Measurements from ENCODE around the gene OSBPL2. TPM values are rescaled to one million over a fixed set of nuclear protein-coding genes. Genes with fewer than 3 reads are reported as not detected.

The OSBPL2 gene
- total and polyA plus RNA-seq, 7 experiments from 2014 or later, result 14.6 to 80.8 (median 58.3) TPM

DNA sequence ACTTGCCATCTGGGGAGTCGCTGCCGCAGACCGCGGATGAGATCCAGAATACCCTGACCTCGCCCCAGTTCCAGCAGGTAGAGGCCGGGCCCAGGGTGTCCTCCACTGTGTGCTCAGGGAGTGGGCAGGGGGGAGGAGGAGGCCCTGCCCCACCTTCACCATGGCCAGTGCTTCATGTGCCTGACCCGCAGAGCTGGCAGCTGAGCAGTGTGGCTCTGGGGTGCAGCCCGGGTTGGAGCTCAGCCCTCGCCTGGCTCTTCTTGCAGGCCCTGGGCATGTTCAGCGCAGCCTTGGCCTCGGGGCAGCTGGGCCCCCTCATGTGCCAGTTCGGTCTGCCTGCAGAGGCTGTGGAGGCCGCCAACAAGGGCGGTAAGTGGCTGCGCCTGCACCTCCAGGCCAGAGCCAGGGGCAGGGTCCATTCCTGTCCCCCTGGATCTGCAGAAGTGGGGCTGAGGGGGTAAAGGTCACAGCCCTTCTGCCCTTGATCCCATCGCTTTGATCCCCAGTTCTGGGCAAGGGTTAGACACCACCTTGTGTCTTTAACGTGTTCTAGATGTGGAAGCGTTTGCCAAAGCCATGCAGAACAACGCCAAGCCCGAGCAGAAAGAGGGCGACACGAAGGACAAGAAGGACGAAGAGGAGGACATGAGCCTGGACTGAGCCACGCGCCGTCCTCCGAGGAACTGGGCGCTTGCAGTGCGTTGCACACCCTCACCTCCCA, 69.9 kb downstream of the OSBPL2 start:
- DNase-seq (no peak), ATAC-seq (no peak)
- no peak overlapping the region for H3K4me3 ChIP-seq (ENCODE audit: low read length)
- no peak overlapping the region for H3K27ac ChIP-seq (ENCODE audit: low read depth, low read length)
- no peaks in the 10 kb centered on the region for H3K9me3 ChIP-seq (ENCODE audit: control insufficient read depth in 2 of 3, low read length in 3 of 3)
- H3K4me1 ChIP-seq (ENCODE audit: control insufficient read depth in 2 of 2, insufficient read depth in 2 of 2, low read length in 2 of 2), result peaks cover 17 to 19% of the 10 kb centered on the region in 2 donors
- H3K4me3 Mint-ChIP-seq, result peak overlapping the region in 1 of 10 donors; percentile 38
- no peaks in the 10 kb centered on the region for H3K27me3 ChIP-seq (ENCODE audit: control insufficient read depth in 2 of 2, insufficient read depth in 2 of 2, low read length in 2 of 2)
- H3K4me1 Mint-ChIP-seq, result peaks cover 12 to 24% (median 18%) of the 10 kb centered on the region in 7 donors
- ChIA-PET CTCF (interaction anchor here (0.9 kb wide), 1 partner anchor 7 kb away, joined by 4 read pairs; no protein-coding TSS in a partner anchor), POLR2A (no interaction called here)
- no peaks in the 10 kb centered on the region for H3K9me3 Mint-ChIP-seq
- H3K36me3 Mint-ChIP-seq, result peaks cover 0 to 15% (median 4%) of the 10 kb centered on the region in 5 donors
- no peak overlapping the region for H3K27ac Mint-ChIP-seq
- intact Hi-C loops (cut with micrococcal nuclease), result no loop called here
- H3K36me3 ChIP-seq (ENCODE audit: control insufficient read depth in 2 of 3, insufficient read depth in 3 of 3, low read length in 3 of 3), result peaks cover 0 to 53% (median 8%) of the 10 kb centered on the region in 3 experiments
- no peaks in the 10 kb centered on the region for H3K27me3 Mint-ChIP-seq

- CTCF ChIA-PET, result interaction anchor here (0.9 kb wide), 1 partner anchor 8 kb away, joined by 4 read pairs; no protein-coding TSS in a partner anchor
- ATAC-seq, result no peak
- Mint-ChIP-seq H3K27me3 (no peaks in the 10 kb centered on the region), H3K9me3 (no peaks in the 10 kb centered on the region), H3K36me3 (peaks cover 0 to 11% (median 4%) of the 10 kb centered on the region in 5 donors), H3K4me3 (no peak overlapping the region), H3K27ac (no peak overlapping the region), H3K4me1 (peaks cover 7 to 14% (median 11%) of the 10 kb centered on the region in 7 donors)
- H3K4me3 ChIP-seq (ENCODE audit: low read length), result no peak overlapping the region
- no peaks in the 10 kb centered on the region for H3K9me3 ChIP-seq (ENCODE audit: control insufficient read depth in 2 of 3, low read length in 3 of 3)
- H3K4me1 ChIP-seq (ENCODE audit: control insufficient read depth in 2 of 2, insufficient read depth in 2 of 2, low read length in 2 of 2), result peaks cover 12 to 14% of the 10 kb centered on the region in 2 donors
- POLR2A ChIA-PET, result no interaction called here
- H3K27me3 ChIP-seq (ENCODE audit: control insufficient read depth in 2 of 2, insufficient read depth in 2 of 2, low read length in 2 of 2), result no peaks in the 10 kb centered on the region
- intact Hi-C loops (cut with micrococcal nuclease), result no loop called here
- no peak for DNase-seq
- H3K27ac ChIP-seq (ENCODE audit: low read depth, low read length), result no peak overlapping the region
- peaks cover 0 to 49% (median 8%) of the 10 kb centered on the region in 3 experiments for H3K36me3 ChIP-seq (ENCODE audit: control insufficient read depth in 2 of 3, insufficient read depth in 3 of 3, low read length in 3 of 3)
Observed at GRCh38 chr20:62309198-62309944, 71.0 kb downstream of the OSBPL2 start.

DNA sequence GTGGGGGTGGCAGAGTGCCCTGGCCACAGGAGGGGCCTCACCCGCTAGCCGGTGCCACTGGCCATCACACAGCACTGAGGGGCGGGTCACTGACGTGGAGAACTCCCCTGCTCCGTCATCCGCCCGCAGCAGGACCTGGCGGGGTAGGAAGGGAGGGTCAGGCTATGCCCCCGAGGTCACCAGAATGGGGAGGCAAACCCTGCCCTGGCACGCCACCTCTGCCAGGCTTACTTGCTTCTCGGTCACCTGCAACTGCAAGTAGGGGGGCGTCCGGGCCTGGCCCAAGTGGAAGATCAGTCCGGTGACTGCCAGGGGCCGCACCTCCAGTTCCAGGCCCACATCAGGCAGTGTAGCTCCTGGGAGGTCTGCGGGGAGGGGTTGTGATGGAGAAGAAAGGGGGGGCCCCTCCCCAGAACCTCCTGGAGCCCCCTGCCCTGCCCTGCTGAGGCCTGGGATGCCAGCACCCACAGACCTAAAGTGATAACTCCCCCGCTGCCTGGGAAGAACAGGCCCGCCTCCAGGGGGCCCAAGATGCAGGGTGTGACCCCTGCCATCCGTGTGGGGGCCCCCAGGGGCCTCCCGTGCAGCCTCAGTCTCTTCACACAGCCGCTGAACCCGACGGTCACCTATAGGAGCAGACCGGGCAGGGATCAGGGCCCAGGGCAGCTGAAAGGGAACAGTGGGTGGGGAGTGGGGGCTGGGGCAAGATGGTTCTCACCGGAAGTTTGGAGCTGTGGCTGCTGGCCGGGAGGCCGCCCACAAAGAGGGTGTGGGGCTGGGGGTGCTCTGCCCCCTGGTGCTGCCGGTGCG, 71.8 kb downstream of the OSBPL2 start:
- H3K27me3 ChIP-seq (ENCODE audit: control insufficient read depth in 2 of 2, insufficient read depth in 2 of 2, low read length in 2 of 2), result no peaks in the 10 kb centered on the region

DNA sequence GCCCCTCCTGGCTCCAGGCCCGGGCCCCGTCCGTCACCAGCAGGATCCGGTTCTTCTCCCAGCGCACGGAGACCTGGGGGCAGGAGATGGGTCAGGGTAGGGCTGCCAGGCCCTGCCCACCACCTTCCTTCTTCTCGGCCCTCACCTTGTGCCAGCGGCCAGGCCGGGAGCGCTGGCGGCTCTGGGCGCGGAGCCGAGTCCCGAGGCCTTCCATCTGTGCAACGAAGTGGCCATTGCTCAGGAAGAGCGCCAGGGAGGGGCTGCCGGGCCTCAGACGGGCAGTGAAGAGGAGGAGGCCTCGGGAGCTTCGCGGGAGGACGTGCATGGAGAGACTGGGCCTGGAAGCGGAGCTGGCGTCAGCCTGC, 72.4 kb downstream of the OSBPL2 start:
- no peak overlapping the region for H3K4me3 Mint-ChIP-seq
- ChIA-PET CTCF (no interaction called here), POLR2A (no interaction called here)
- no peak overlapping the region for H3K27ac ChIP-seq (ENCODE audit: low read depth, low read length)
- H3K27me3 Mint-ChIP-seq, result no peaks in the 10 kb centered on the region
- intact Hi-C loops (cut with micrococcal nuclease), result no loop called here
- H3K27ac Mint-ChIP-seq, result no peak overlapping the region
- peaks cover 0 to 1% of the 10 kb centered on the region in 2 donors for H3K4me1 ChIP-seq (ENCODE audit: control insufficient read depth in 2 of 2, insufficient read depth in 2 of 2, low read length in 2 of 2)
- peaks cover 0 to 8% (median 3%) of the 10 kb centered on the region in 5 donors for H3K36me3 Mint-ChIP-seq
- peaks cover 0 to 36% (median 8%) of the 10 kb centered on the region in 3 experiments for H3K36me3 ChIP-seq (ENCODE audit: control insufficient read depth in 2 of 3, insufficient read depth in 3 of 3, low read length in 3 of 3)
- H3K9me3 Mint-ChIP-seq, result no peaks in the 10 kb centered on the region
- H3K9me3 ChIP-seq (ENCODE audit: control insufficient read depth in 2 of 3, low read length in 3 of 3), result no peaks in the 10 kb centered on the region
- ATAC-seq, result no peak
- DNase-seq, result no peak
- H3K4me3 ChIP-seq (ENCODE audit: low read length), result no peak overlapping the region
- no peaks in the 10 kb centered on the region for H3K27me3 ChIP-seq (ENCODE audit: control insufficient read depth in 2 of 2, insufficient read depth in 2 of 2, low read length in 2 of 2)
- H3K4me1 Mint-ChIP-seq, result peaks cover 0 to 2% (median under 1%) of the 10 kb centered on the region in 7 donors

More for the DNA sequence above, 71.8 kb downstream of the OSBPL2 start:
- Histone ChIP-seq H3K36me3 (ENCODE audit: control insufficient read depth in 2 of 3, insufficient read depth in 3 of 3, low read length in 3 of 3) (peaks cover 0 to 41% (median 8%) of the 10 kb centered on the region in 3 experiments), H3K4me1 (ENCODE audit: control insufficient read depth in 2 of 2, insufficient read depth in 2 of 2, low read length in 2 of 2) (peaks cover 4 to 6% of the 10 kb centered on the region in 2 donors), H3K4me3 (ENCODE audit: low read length) (no peak overlapping the region), H3K27ac (ENCODE audit: low read depth, low read length) (no peak overlapping the region), H3K9me3 (ENCODE audit: control insufficient read depth in 2 of 3, low read length in 3 of 3) (no peaks in the 10 kb centered on the region)
- Mint-ChIP-seq H3K36me3 (peaks cover 0 to 11% (median 4%) of the 10 kb centered on the region in 5 donors), H3K27ac (no peak overlapping the region), H3K4me3 (no peak overlapping the region), H3K9me3 (no peaks in the 10 kb centered on the region), H3K27me3 (no peaks in the 10 kb centered on the region), H3K4me1 (peaks cover 4 to 7% (median 5%) of the 10 kb centered on the region in 7 donors)
- ATAC-seq (no peak), DNase-seq (no peak)
- ChIA-PET CTCF (no interaction called here), POLR2A (no interaction called here)
- intact Hi-C loops (cut with micrococcal nuclease), result no loop called here

DNA sequence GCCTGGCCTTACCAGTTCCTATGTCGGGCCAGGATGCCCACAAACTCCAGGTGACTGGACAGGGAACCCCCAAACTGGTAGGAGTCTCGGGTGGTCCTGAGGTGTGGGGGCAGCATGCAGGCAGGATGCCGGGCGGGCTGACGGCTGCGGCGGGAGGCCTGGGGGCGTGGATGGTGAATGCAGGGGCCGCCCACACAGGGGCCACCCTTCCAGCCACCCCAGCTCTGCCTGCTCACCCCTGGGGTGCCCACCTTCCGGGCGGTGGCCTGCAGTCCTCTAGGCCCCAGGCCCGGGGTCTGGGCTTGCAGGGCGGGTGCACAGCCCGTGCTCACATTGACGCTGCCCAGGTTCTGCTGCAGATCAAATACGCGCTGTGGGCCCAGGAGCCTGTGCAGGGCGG, 72.8 kb downstream of the OSBPL2 start:
- Histone ChIP-seq H3K27ac (ENCODE audit: low read depth, low read length) (no peak overlapping the region), H3K4me3 (ENCODE audit: low read length) (no peak overlapping the region), H3K36me3 (ENCODE audit: control insufficient read depth in 2 of 3, insufficient read depth in 3 of 3, low read length in 3 of 3) (peaks cover 0 to 32% (median 8%) of the 10 kb centered on the region in 3 experiments), H3K27me3 (ENCODE audit: control insufficient read depth in 2 of 2, insufficient read depth in 2 of 2, low read length in 2 of 2) (no peaks in the 10 kb centered on the region), H3K4me1 (ENCODE audit: control insufficient read depth in 2 of 2, insufficient read depth in 2 of 2, low read length in 2 of 2) (no peaks in the 10 kb centered on the region), H3K9me3 (ENCODE audit: control insufficient read depth in 2 of 3, low read length in 3 of 3) (no peaks in the 10 kb centered on the region)
- H3K4me3 Mint-ChIP-seq, result no peak overlapping the region
- H3K27me3 Mint-ChIP-seq, result no peaks in the 10 kb centered on the region
- H3K27ac Mint-ChIP-seq, result no peak overlapping the region
- H3K9me3 Mint-ChIP-seq, result no peaks in the 10 kb centered on the region
- DNase-seq (no peak), ATAC-seq (no peak)
- peaks cover 0 to 2% (median 0%) of the 10 kb centered on the region in 7 donors for H3K4me1 Mint-ChIP-seq
- CTCF ChIA-PET, result no interaction called here
- H3K36me3 Mint-ChIP-seq, result peaks cover 0 to 8% (median 3%) of the 10 kb centered on the region in 5 donors
- POLR2A ChIA-PET, result no interaction called here
- intact Hi-C loops (cut with micrococcal nuclease), result no loop called here

GRCh38 chr20:62311832-62312661, 73.7 kb downstream of the OSBPL2 start:
- H3K27ac Mint-ChIP-seq, result no peak overlapping the region
- H3K4me3 Mint-ChIP-seq, result no peak overlapping the region
- Histone ChIP-seq H3K27me3 (ENCODE audit: control insufficient read depth in 2 of 2, insufficient read depth in 2 of 2, low read length in 2 of 2) (no peaks in the 10 kb centered on the region), H3K4me3 (ENCODE audit: low read length) (no peak overlapping the region), H3K36me3 (ENCODE audit: control insufficient read depth in 2 of 3, insufficient read depth in 3 of 3, low read length in 3 of 3) (peaks cover 0 to 23% (median 4%) of the 10 kb centered on the region in 3 experiments), H3K27ac (ENCODE audit: low read depth, low read length) (no peak overlapping the region), H3K4me1 (ENCODE audit: control insufficient read depth in 2 of 2, insufficient read depth in 2 of 2, low read length in 2 of 2) (no peaks in the 10 kb centered on the region), H3K9me3 (ENCODE audit: control insufficient read depth in 2 of 3, low read length in 3 of 3) (no peaks in the 10 kb centered on the region)
- ChIA-PET POLR2A (no interaction called here), CTCF (no interaction called here)
- DNase-seq (no peak), ATAC-seq (no peak)
- peaks cover 0 to 8% (median 3%) of the 10 kb centered on the region in 5 donors for H3K36me3 Mint-ChIP-seq
- H3K9me3 Mint-ChIP-seq, result no peaks in the 10 kb centered on the region
- intact Hi-C loops (cut with micrococcal nuclease), result no loop called here
- H3K4me1 Mint-ChIP-seq, result no peaks in the 10 kb centered on the region
- no peaks in the 10 kb centered on the region for H3K27me3 Mint-ChIP-seq
